Adrenal gland (tissue), 12 donors: ENCODE data around the gene GABARAP. TPM values are rescaled to one million over a fixed set of nuclear protein-coding genes. Genes with fewer than 3 reads are reported as not detected.

ENCODE experiments used
- DNase-seq, 7 donors: peaks; one replicate each; pipeline ENCODE4 v3.0.0-alpha.2; 2019 to 2020
- H3K27ac ChIP-seq, 5 donors: fragments of 200-600 bp; sonication (generic) in 4 of 5; 1 replicate in 3 of 5; 2 replicates in 2 of 5; pipeline versions ENCODE4 v1.5.1 to v1.8.0; 2016 to 2020; ENCODE audit warnings: mild to moderate bottlenecking in 1 of 5
- H3K27me3 ChIP-seq: fragments of 200-600 bp; 2 replicates; pipeline ENCODE4 v1.8.0; 2021
- H3K36me3 ChIP-seq, 2 donors: fragments of 200-600 bp; replicated peaks in 1 of 2; 1 replicate in 1 of 2; 2 replicates in 1 of 2; pipeline versions ENCODE4 v1.5.1 to v1.8.0; 2018 to 2022
- H3K4me1 ChIP-seq, 2 donors: fragments of 200-600 bp; replicated peaks in 1 of 2; 1 replicate in 1 of 2; 2 replicates in 1 of 2; pipeline versions ENCODE4 v1.5.1 to v1.8.0; 2018 to 2021
- H3K4me3 ChIP-seq, 4 donors: fragments of 200-600 bp; sonication (generic) in 3 of 4; one replicate each; pipeline ENCODE4 v1.5.1; 2016 to 2018
- H3K9me3 ChIP-seq, 3 donors: fragments of 200-600 bp; sonication (generic) in 1 of 3; replicated peaks in 1 of 3; 1 replicate in 2 of 3; 2 replicates in 1 of 3; pipeline versions ENCODE4 v1.5.1 to v1.8.0; 2016 to 2021
- POLR2A ChIP-seq, 2 donors: fragments of 450-650 bp; IDR thresholded peaks; one replicate each; pipeline ENCODE4 v1.6.1; 2017; ENCODE audit warnings: antibody characterized with exemption in 2 of 2, mild to moderate bottlenecking in 2 of 2, moderate library complexity in 1 of 2
- WGBS, 4 donors: extraction: QIAGEN DNeasy Blood & Tissue Kit in 2 of 4; methylation state at CpG; one replicate each; pipeline versions ENCODE4 v1.1.5 to v1.1.7; 2013 to 2017; 5-methylcytosine and 5-hydroxymethylcytosine counted together
- intact Hi-C, 2 donors: fragments of 100-400 bp; cut with DNase I; formaldehyde crosslinking; loops; one replicate each; pipeline versions ENCODE4 v1.14.1 to v1.15.0; 2022 to 2023
- polyA plus RNA-seq, 3 donors: library from polyadenylated mRNA; stranded (reverse); fragments of 200-250 nt in 2 of 3; fragments of 350-450 nt in 1 of 3; fragmentation: Illumina TruSeq in 1 of 3; extraction: RNeasy Lipid Tissue Mini Kit (QIAGEN cat#74804) in 1 of 3; gene quantifications; one replicate each; pipeline ENCODE4 v1.2.3, GENCODE V29; 2013 to 2014
- total RNA-seq, 9 donors: library from RNA; depleted of rRNA in 4 of 9; stranded (reverse); fragments of >200 nt in 4 of 9; fragments of 120-200 nt in 1 of 9; fragmentation: NEBNext Ultra II Directional in 1 of 9; extraction: Animal tissue kit (Norgen Biotek cat#: 25700) in 1 of 9; gene quantifications; one replicate each; pipeline versions ENCODE4 v1.1.0 to v1.2.4, GENCODE V29; 2013 to 2023
- TF ChIP-seq, protein P1 (sequence below), 6 experiments: fragments of 450-650 bp in 4 of 6; fragments of 200-600 bp in 2 of 6; sonication (generic) in 1 of 6; IDR thresholded peaks; 1 replicate in 5 of 6; 2 replicates in 1 of 6; pipeline versions ENCODE4 v1.5.1 to v1.8.0; 2016 to 2021; ENCODE audit warnings: antibody characterized with exemption in 6 of 6, mild to moderate bottlenecking in 2 of 6, moderate library complexity in 1 of 6
- donor health status: healthy with polysubstance abuse.
- donor health status: Bipolar disorder and iron deficiency.
- donor health status: DM: yes; HTN: yes; CAD: no.
- donor health status: DM: no; HTN: no; CAD: no.
- donor health status: DM: no; HTN: no; CAD: no.
- donor health status: DM: yes; HTN: yes; CAD: no.

Gene GABARAP
- total and polyA plus RNA-seq, 12 donors, result 195 to 1,285 (median 840) TPM

DNA sequence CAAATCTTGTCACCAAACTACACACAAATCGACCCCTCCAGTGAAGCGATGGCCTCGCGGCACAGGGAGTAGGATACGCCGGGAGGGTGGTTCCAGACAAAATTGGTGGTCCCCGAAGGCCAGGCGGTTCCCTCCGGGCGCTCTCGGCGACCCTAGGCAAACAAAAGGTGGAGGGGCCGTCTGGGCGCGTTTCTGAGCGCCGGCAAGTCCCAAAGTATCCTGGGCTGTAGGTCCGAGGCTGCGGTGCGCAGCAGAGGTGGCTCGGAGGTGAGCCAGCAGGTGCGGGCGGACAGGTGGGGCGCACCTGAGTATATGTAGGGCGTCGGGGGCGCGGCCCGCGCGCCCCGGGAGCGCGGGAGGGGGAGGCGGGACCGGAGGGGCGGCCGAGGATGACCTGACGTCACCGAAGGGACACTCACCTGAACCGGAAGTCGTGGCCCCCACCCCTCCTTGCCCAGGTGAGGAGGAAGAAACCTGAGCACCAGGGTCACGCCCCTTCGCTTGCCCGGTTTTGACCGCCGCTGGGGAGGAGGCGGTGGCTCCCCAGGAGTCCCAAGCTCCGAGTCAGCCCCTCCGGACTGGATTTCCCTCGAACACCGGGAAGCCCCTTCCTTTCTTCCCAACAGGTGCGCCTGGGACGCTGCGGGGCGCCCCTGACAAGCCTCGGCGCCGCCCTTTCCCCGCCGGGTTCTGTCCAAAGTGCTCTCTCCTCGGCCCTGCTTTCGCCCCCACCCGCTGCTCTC, 20.1 kb upstream of the GABARAP start, which contains the start of gene CLDN7:
CLDN7 (minus strand) TSS at position 287 of the 743 bp plus-strand sequence. CDS start 435 bp downstream, outside the sequence.
- 16 to 46% (median 36%) methylated on average over 31 to 64 of the region's 64 CpGs for WGBS, 4 donors
- TF ChIP-seq, protein P1, sequence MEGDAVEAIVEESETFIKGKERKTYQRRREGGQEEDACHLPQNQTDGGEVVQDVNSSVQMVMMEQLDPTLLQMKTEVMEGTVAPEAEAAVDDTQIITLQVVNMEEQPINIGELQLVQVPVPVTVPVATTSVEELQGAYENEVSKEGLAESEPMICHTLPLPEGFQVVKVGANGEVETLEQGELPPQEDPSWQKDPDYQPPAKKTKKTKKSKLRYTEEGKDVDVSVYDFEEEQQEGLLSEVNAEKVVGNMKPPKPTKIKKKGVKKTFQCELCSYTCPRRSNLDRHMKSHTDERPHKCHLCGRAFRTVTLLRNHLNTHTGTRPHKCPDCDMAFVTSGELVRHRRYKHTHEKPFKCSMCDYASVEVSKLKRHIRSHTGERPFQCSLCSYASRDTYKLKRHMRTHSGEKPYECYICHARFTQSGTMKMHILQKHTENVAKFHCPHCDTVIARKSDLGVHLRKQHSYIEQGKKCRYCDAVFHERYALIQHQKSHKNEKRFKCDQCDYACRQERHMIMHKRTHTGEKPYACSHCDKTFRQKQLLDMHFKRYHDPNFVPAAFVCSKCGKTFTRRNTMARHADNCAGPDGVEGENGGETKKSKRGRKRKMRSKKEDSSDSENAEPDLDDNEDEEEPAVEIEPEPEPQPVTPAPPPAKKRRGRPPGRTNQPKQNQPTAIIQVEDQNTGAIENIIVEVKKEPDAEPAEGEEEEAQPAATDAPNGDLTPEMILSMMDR (IDR thresholded peaks at IDR 0.05), result no peak
- no peak for TF ChIP-seq POLR2A (IDR thresholded peaks at IDR 0.05)
- H3K9me3 ChIP-seq, result no peaks in the 10 kb centered on the region
- H3K27ac ChIP-seq, result peak within 1 kb of the TSS in 2 of 5 donors; percentile 19 to 81
- peak within 1 kb of the TSS in 2 of 4 donors; percentile 14 to 61 for H3K4me3 ChIP-seq
- H3K36me3 ChIP-seq, result peaks cover 0 to 16% of the 10 kb centered on the region in 2 donors
- H3K27me3 ChIP-seq, result no peaks in the 10 kb centered on the region
- DNase-seq, result no peak
- intact Hi-C loops, result loop anchor here in 1 of 2 donors (5.0 kb wide), 1 partner anchor 40 kb away; no protein-coding TSS in a partner anchor
- H3K4me1 ChIP-seq, result peaks cover 12 to 21% of the 10 kb centered on the region in 2 donors

DNA sequence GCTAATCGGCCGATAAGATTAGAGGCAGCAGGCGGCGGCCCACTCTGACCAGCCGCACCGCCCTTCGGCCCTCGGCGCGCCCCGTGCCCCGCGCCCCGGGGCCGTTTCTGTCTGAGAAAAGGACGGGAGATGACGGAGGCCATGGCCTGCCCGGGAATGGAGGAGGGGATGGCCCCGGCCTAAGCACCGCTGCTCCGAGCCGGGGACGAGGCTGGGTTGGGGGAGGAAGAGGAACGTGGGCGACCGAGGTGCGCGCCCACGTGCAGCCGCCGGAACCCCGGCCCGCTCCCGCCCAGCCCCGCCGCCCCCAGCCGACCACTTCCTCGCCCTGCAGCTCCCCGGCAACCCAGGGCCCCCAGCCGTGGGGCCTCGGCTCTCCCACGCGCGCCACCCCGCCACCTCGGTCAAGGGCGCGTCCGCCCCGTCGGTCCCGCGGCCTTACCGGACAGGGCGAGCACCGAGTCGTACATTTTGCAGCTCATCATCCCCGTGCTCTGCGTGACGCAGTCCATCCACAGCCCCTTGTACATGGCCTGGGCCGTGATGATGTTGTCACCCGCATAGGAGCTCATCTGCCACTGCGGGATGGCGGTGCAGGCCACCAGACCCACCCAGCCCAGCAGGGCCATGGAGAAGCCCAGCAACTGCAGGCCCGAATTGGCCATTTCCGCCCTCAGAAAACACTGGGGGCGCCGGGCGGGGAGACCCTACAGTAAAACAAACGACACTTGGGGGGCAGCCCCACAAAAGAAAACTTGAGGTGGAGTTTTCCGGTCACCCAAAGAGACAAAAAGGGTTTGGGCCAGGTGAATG, 19.3 kb upstream of the GABARAP start:
- no peaks in the 10 kb centered on the region for H3K27me3 ChIP-seq
- peak overlapping the region in 2 of 5 donors; percentile 19 to 81 for H3K27ac ChIP-seq
- H3K4me1 ChIP-seq, result peaks cover 12 to 21% of the 10 kb centered on the region in 2 donors
- no peak for DNase-seq
- peak overlapping the region in 2 of 4 donors; percentile 14 to 61 for H3K4me3 ChIP-seq
- WGBS, 4 donors, result 16 to 75% (median 21%) methylated on average over 9 to 71 of the region's 71 CpGs
- TF ChIP-seq, protein P1 (IDR thresholded peaks at IDR 0.05), result no peak
- no peak for TF ChIP-seq POLR2A (IDR thresholded peaks at IDR 0.05)
- H3K36me3 ChIP-seq, result peaks cover 0 to 24% of the 10 kb centered on the region in 2 donors
- intact Hi-C loops, result loop anchor here in 1 of 2 donors (5.0 kb wide), 1 partner anchor 41 kb away; no protein-coding TSS in a partner anchor
- H3K9me3 ChIP-seq, result no peaks in the 10 kb centered on the region

DNA sequence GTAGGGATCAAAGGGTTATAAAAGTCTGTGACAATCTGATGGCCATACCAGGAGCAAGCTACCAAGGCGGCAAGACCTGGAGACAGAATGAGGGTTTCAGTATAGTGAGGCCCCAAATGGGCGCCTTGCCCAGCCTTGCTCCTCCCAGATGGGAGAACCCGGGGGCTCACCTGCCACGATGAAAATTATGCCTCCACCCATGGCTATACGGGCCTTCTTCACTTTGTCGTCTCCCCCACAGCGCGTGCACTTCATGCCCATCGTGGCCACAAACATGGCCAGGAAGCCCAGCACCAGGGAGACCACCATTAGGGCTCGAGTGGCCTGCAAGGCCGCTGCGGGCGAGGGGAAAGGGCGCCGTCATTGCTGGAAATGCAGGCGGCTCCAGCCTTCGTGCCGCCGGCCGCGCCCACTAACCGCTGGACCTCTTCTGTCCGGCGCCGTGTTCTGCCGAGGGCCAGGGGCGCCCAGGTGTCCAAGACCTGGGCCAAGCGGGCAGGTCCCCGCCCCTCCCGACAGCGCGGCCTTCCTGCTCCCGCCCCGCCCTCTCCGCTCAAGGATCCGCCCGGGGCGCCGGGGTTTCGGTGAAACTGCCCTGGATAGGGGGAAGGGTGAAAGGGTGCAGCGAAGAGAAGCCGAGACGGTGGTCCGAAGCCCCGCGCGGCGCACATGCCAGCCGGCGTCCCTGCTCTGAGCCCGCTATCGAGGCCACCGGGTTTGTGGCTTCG, 18.6 kb upstream of the GABARAP start:
- peak in 4 of 7 donors; percentile 56 to 64 (median 62) for DNase-seq
- Histone ChIP-seq H3K27me3 (no peaks in the 10 kb centered on the region), H3K4me1 (peaks cover 12 to 21% of the 10 kb centered on the region in 2 donors), H3K4me3 (peak overlapping the region in 2 of 4 donors; percentile 14 to 61), H3K9me3 (no peaks in the 10 kb centered on the region), H3K36me3 (peaks cover 0 to 31% of the 10 kb centered on the region in 2 donors), H3K27ac (peak overlapping the region in 2 of 5 donors; percentile 38 to 81)
- WGBS, 4 donors, result 7 to 45% (median 10%) methylated on average over 4 to 54 of the region's 54 CpGs
- intact Hi-C loops, result loop anchor here in 1 of 2 donors (5.0 kb wide), 1 partner anchor 41 kb away; no protein-coding TSS in a partner anchor
- TF ChIP-seq POLR2A (IDR thresholded peaks at IDR 0.05), result no peak
- TF ChIP-seq, protein P1 (IDR thresholded peaks at IDR 0.05), result no peak
